A549 (cell line): Measurements from ENCODE around the gene PRICKLE4. TPM values are rescaled to one million over a fixed set of nuclear protein-coding genes. Genes with fewer than 3 reads are reported as not detected.

ENCODE experiments used
- ATAC-seq, 2 experiments: fragments of 200-7000 bp in 1 of 2; fragments of >200 bp in 1 of 2; cut with Nextera tagmentation in 1 of 2; cut with Tn5 transposase in 1 of 2; 3 replicates each; pipeline versions ENCODE4 v1.8.0 to v1.9.1; 2018 to 2020; ENCODE audit warnings: mild to moderate bottlenecking in 1 of 2, moderate library complexity in 1 of 2
- CTCF ChIA-PET: fragments of 300-600 bp; sonication (Branson Sonifier 250); formaldehyde crosslinking; extraction: SDS; loops from one replicate; lab custom pipeline; 2021; ENCODE audit warnings: antibody characterized with exemption, inconsistent platforms; lab: Yijun Ruan, JAX
- POLR2A ChIA-PET: fragments of 350-600 bp; formaldehyde crosslinking; extraction: SDS; loops from one replicate; lab custom pipeline; 2021; ENCODE audit warnings: antibody characterized with exemption, inconsistent platforms; lab: Yijun Ruan, JAX
- DNase-seq, 2 experiments: peaks; one replicate each; pipeline versions ENCODE4 v3.0.0 to v3.0.0-alpha.2; 2011 to 2016; ENCODE audit warnings: low read depth in 1 of 2, low spot score in 1 of 2
- FAIRE-seq: peaks from 2 replicates; lab custom pipeline; 2011; peaks lifted over from hg19 to GRCh38; lab: Jason Lieb, UNC
- H3K27ac ChIP-seq, 2 experiments: fragments of >200 bp; sonication (Bioruptor Twin); formaldehyde crosslinking; 3 replicates each; pipeline ENCODE4 v1.5.1; 2016 to 2017
- H3K4me1 ChIP-seq: fragments of >200 bp; sonication (Bioruptor Twin); formaldehyde crosslinking; 3 replicates; pipeline ENCODE4 v1.6.1; 2016
- H3K4me2 ChIP-seq: fragments of >200 bp; sonication (Bioruptor Twin); formaldehyde crosslinking; 3 replicates; pipeline ENCODE4 v1.6.1; 2016
- H3K4me3 ChIP-seq: fragments of >200 bp; sonication (Bioruptor Twin); formaldehyde crosslinking; 3 replicates; pipeline ENCODE4 v1.5.1; 2016
- H3K9me3 ChIP-seq: fragments of >200 bp; sonication (Bioruptor Twin); formaldehyde crosslinking; 3 replicates; pipeline ENCODE4 v1.6.1; 2016
- BCL3 ChIP-seq: fragments of >200 bp; sonication (Bioruptor Twin); formaldehyde crosslinking; IDR thresholded peaks from 3 replicates; pipeline ENCODE4 v1.6.1; 2016
- BHLHE40 ChIP-seq: IDR thresholded peaks from 2 replicates; pipeline ENCODE4 v1.6.1; 2012; ENCODE audit warnings: low read depth, low read length, inconsistent platforms
- CEBPB ChIP-seq, 2 experiments: fragments of >200 bp in 1 of 2; sonication (Bioruptor Twin) in 1 of 2; formaldehyde crosslinking in 1 of 2; IDR thresholded peaks; 2 replicates each; pipeline ENCODE4 v1.6.1; 2012 to 2016
- CTCF ChIP-seq: fragments of >200 bp; sonication (Bioruptor Twin); formaldehyde crosslinking; IDR thresholded peaks from 3 replicates; pipeline ENCODE4 v1.5.1; 2016
- ESRRA ChIP-seq: fragments of 150-350 bp; IDR thresholded peaks from 2 replicates; pipeline ENCODE4 v1.6.1; 2014; ENCODE audit warnings: mild to moderate bottlenecking, low read length, borderline replicate concordance
- FOSB ChIP-seq: fragments of 250-450 bp; sonication (Bioruptor Pico); IDR thresholded peaks from 2 replicates; pipeline ENCODE4 v1.5.0; 2020; ENCODE audit warnings: mild to moderate bottlenecking, moderate library complexity
- HDAC2 ChIP-seq: fragments of 200-600 bp; sonication (generic); IDR thresholded peaks from 2 replicates; pipeline ENCODE4 v1.6.1; 2016
- HEYL ChIP-seq: fragments of 250-450 bp; sonication (Bioruptor Pico); IDR thresholded peaks from 2 replicates; pipeline ENCODE4 v1.8.0; 2021; ENCODE audit warnings: mild to moderate bottlenecking, moderate library complexity
- HOXB13 ChIP-seq: fragments of 250-450 bp; sonication (Bioruptor Pico); IDR thresholded peaks from 2 replicates; pipeline ENCODE4 v1.5.0; 2020; ENCODE audit warnings: low read depth, mild to moderate bottlenecking, moderate library complexity
- HOXB5 ChIP-seq: fragments of 250-450 bp; sonication (Bioruptor Pico); IDR thresholded peaks from 2 replicates; pipeline ENCODE4 v1.5.0; 2020; ENCODE audit warnings: mild to moderate bottlenecking, moderate library complexity
- JUN ChIP-seq, 2 experiments: fragments of >200 bp; sonication (Bioruptor Twin); formaldehyde crosslinking; IDR thresholded peaks; 2 replicates in 1 of 2; 3 replicates in 1 of 2; pipeline ENCODE4 v1.6.1; 2016 to 2017
- KDM1A ChIP-seq: fragments of 200-600 bp; sonication (generic); IDR thresholded peaks from 2 replicates; pipeline ENCODE4 v1.6.1; 2016; ENCODE audit warnings: low read depth, mild to moderate bottlenecking
- NR3C1 ChIP-seq: fragments of >200 bp; sonication (Bioruptor Twin); formaldehyde crosslinking; IDR thresholded peaks from 3 replicates; pipeline ENCODE4 v1.6.1; 2017
- POLR2A ChIP-seq: IDR thresholded peaks from 2 replicates; pipeline ENCODE4 v1.6.1; 2012; ENCODE audit warnings: mild to moderate bottlenecking, low read length
- POLR2AphosphoS2 ChIP-seq: conservative IDR thresholded peaks from 2 replicates; pipeline ENCODE4 v1.6.1; 2012; ENCODE audit warnings: low read length, improper control_type of control experiment, inconsistent platforms
- RAD21 ChIP-seq, 2 experiments: fragments of >200 bp in 1 of 2; sonication (Bioruptor Twin) in 1 of 2; formaldehyde crosslinking in 1 of 2; IDR thresholded peaks in 1 of 2; conservative IDR thresholded peaks in 1 of 2; 2 replicates in 1 of 2; 3 replicates in 1 of 2; pipeline ENCODE4 v1.6.1; 2012 to 2018; ENCODE audit warnings: inconsistent platforms in 1 of 2
- REST ChIP-seq: fragments of 200-600 bp; sonication (generic); IDR thresholded peaks from 2 replicates; pipeline ENCODE4 v1.6.1; 2016; ENCODE audit warnings: antibody characterized with exemption, mild to moderate bottlenecking, moderate library complexity
- ZFP36 ChIP-seq: fragments of 450-650 bp; IDR thresholded peaks from 2 replicates; pipeline ENCODE4 v1.6.1; 2014; ENCODE audit warnings: borderline replicate concordance; ENCODE audit not compliant: partially characterized antibody
- WGBS: methylation state at CpG from one replicate; pipeline ENCODE4 v1.1.6; 2017; ENCODE audit errors: missing lambda C conversion rate; 5-methylcytosine and 5-hydroxymethylcytosine counted together
- polyA plus RNA-seq, 4 experiments: library from polyadenylated mRNA; depleted of rRNA in 3 of 4; stranded (reverse); fragments of >200 nt; fragmentation: RNase III in 1 of 4; extraction: RNeasy Plus Mini Kit Qiagen cat#74134 plus additional on column Dnase treatment in 1 of 4; gene quantifications; 2 replicates in 3 of 4; 3 replicates in 1 of 4; pipeline ENCODE4 v1.2.3, GENCODE V29; 2011 to 2017
- TF ChIP-seq, protein P1 (sequence below): fragments of 450-650 bp; IDR thresholded peaks from 2 replicates; pipeline ENCODE4 v1.6.1; 2014; ENCODE audit warnings: antibody characterized with exemption

PRICKLE4 gene
- polyA plus RNA-seq, 2 of the 4 experiments (the other 2 are of a cell fraction): 0.34 to 1.5 TPM

DNA sequence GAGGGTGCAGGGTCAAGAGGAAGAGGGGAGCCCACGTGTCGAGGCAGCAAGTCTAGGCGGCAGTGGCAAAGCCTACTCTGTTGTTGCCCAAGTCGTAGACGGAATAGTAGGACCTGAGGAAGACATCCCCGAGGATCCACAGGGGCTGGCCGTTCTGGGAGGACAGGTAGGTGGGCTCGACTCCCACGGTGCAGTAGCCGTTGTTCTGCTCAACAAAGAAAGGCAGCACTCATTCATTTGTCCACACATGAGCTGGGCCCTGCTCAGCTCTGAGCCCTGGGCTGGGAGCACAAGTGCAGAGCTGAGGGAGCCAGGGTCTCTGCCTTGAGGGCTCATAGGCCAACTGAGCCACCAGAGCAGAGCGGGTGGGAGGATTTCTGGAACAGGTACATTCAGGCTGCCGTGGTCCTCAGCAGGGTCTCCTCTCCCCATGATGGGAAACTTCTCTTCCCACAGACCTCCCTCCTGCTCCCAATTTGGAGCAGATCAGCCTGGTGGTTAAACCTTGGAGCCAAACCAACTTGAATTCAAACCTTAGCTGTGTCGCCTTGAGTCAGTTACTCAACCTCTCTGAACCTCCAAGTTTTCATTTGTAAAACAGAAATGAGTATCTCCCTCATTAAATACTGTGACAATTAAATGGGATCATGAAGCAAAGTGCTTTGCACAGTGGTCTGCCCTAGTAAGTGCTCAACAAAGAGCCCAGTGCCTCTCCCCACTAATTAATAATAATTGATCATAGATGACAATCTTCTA lies 43.6 kb upstream of the PRICKLE4 start:
- ATAC-seq (no peak), DNase-seq (no peak), FAIRE-seq (no peak)
- Histone ChIP-seq H3K9me3 (no peaks in the 10 kb centered on the region), H3K4me3 (no peak overlapping the region), H3K4me2 (no peak overlapping the region), H3K4me1 (peaks cover 39% of the 10 kb centered on the region), H3K27ac (no peak overlapping the region)
- WGBS: 78% methylated on average over 13 of the region's 13 CpGs
- ChIA-PET CTCF (interaction anchor here (1.0 to 3.9 kb wide), 5 partner anchors 9 to 365 kb away, joined by 3 to 18 read pairs (median 8); no protein-coding TSS in a partner anchor), POLR2A (no interaction called here)
- no peak for TF ChIP-seq JUN (IDR thresholded peaks at IDR 0.05)
- peak; percentile 25 for TF ChIP-seq ZFP36

- FAIRE-seq: no peak
- DNase-seq: no peak
- Histone ChIP-seq H3K9me3 (no peaks in the 10 kb centered on the region), H3K4me2 (no peak overlapping the region), H3K27ac (no peak overlapping the region), H3K4me3 (no peak overlapping the region), H3K4me1 (peaks cover 39% of the 10 kb centered on the region)
- ATAC-seq: no peak
- TF ChIP-seq HEYL (no peak), HOXB5 (CRISPR knock-in tag) (no peak), RAD21 (conservative IDR thresholded peaks at IDR 0.05 in 1 of 2, IDR thresholded peaks at IDR 0.05 in 1 of 2) (no peak), BHLHE40 (no peak), POLR2A (no peak), ZFP36 (no peak), NR3C1 (no peak), REST (no peak), BCL3 (no peak), KDM1A (no peak), CEBPB (IDR thresholded peaks at IDR 0.05) (no peak), HOXB13 (CRISPR knock-in tag) (no peak), POLR2AphosphoS2 (no peak), CTCF (no peak), HDAC2 (no peak), FOSB (CRISPR knock-in tag) (no peak), ESRRA (no peak)
- TF ChIP-seq, protein P1, sequence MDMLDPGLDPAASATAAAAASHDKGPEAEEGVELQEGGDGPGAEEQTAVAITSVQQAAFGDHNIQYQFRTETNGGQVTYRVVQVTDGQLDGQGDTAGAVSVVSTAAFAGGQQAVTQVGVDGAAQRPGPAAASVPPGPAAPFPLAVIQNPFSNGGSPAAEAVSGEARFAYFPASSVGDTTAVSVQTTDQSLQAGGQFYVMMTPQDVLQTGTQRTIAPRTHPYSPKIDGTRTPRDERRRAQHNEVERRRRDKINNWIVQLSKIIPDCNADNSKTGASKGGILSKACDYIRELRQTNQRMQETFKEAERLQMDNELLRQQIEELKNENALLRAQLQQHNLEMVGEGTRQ: no peak
- WGBS: 83% methylated on average over 5 of the region's 6 CpGs
- ChIA-PET CTCF (interaction anchor here (0.8 to 1.0 kb wide), 2 partner anchors 38 to 366 kb away, joined by 3 to 4 read pairs; no protein-coding TSS in a partner anchor), POLR2A (no interaction called here)
Observed at GRCh38 chr6:41737591-41738130, 42.9 kb upstream of the PRICKLE4 start.
